ENCODE data around the gene FAHD1.

The FAHD1 gene

GRCh38 chr16:1788708-1789100, 38.3 kb upstream of the FAHD1 start:
- Histone ChIP-seq H3K9ac (ENCODE audit: low read length) (no peak overlapping the region), H3K36me3 (ENCODE audit: low read length) (no peaks in the 10 kb centered on the region), H3K4me3 (ENCODE audit: insufficient read depth, low read length, poor library complexity, severe bottlenecking) (no peak overlapping the region), H2AFZ (ENCODE audit: low read depth, low read length, severe bottlenecking) (no peak overlapping the region), H3K27me3 (ENCODE audit: low read length) (no peaks in the 10 kb centered on the region), H3K4me2 (ENCODE audit: low read depth, low read length, poor library complexity, severe bottlenecking) (no peak overlapping the region), H3K9me3 (ENCODE audit: insufficient read depth, low read length) (no peaks in the 10 kb centered on the region), H3K9me2 (replicated peaks; ENCODE audit: insufficient read depth, low read length) (no peaks in the 10 kb centered on the region), H3K79me2 (ENCODE audit: insufficient read depth, low read length) (peaks cover 25% of the 10 kb centered on the region), H3F3A (ENCODE audit: insufficient read depth) (no peaks in the 10 kb centered on the region), H4K20me1 (ENCODE audit: low read depth, low read length) (no peaks in the 10 kb centered on the region), H3K27ac (ENCODE audit: low read depth, low read length) (no peak overlapping the region)
- no peak for TF ChIP-seq EZH2phosphoT487 (conservative IDR thresholded peaks at IDR 0.05; ENCODE audit: low read length)
- TF ChIP-seq CTCF (IDR thresholded peaks at IDR 0.05; ENCODE audit: insufficient read depth, low read length, poor library complexity, severe bottlenecking): no peak

GRCh38 chr16:1789643-1790045, 37.4 kb upstream of the FAHD1 start:
- Histone ChIP-seq H3K4me3 (ENCODE audit: insufficient read depth, low read length, poor library complexity, severe bottlenecking) (no peak overlapping the region), H3K79me2 (ENCODE audit: insufficient read depth, low read length) (peaks cover 16% of the 10 kb centered on the region), H4K20me1 (ENCODE audit: low read depth, low read length) (no peaks in the 10 kb centered on the region), H3K27ac (ENCODE audit: low read depth, low read length) (no peak overlapping the region), H3F3A (ENCODE audit: insufficient read depth) (no peaks in the 10 kb centered on the region), H3K9me3 (ENCODE audit: insufficient read depth, low read length) (no peaks in the 10 kb centered on the region), H3K36me3 (ENCODE audit: low read length) (no peaks in the 10 kb centered on the region), H2AFZ (ENCODE audit: low read depth, low read length, severe bottlenecking) (no peak overlapping the region), H3K4me2 (ENCODE audit: low read depth, low read length, poor library complexity, severe bottlenecking) (no peak overlapping the region), H3K27me3 (ENCODE audit: low read length) (no peaks in the 10 kb centered on the region), H3K9me2 (replicated peaks; ENCODE audit: insufficient read depth, low read length) (no peaks in the 10 kb centered on the region), H3K9ac (ENCODE audit: low read length) (no peak overlapping the region)
- TF ChIP-seq CTCF (IDR thresholded peaks at IDR 0.05; ENCODE audit: insufficient read depth, low read length, poor library complexity, severe bottlenecking) (no peak), EZH2phosphoT487 (conservative IDR thresholded peaks at IDR 0.05; ENCODE audit: low read length) (no peak)

GRCh38 chr16:1790261-1790610, 36.8 kb upstream of the FAHD1 start:
- H3K27ac ChIP-seq (ENCODE audit: low read depth, low read length): no peak overlapping the region
- no peak overlapping the region for H2AFZ ChIP-seq (ENCODE audit: low read depth, low read length, severe bottlenecking)
- no peaks in the 10 kb centered on the region for H3K9me3 ChIP-seq (ENCODE audit: insufficient read depth, low read length)
- no peaks in the 10 kb centered on the region for H3F3A ChIP-seq (ENCODE audit: insufficient read depth)
- no peaks in the 10 kb centered on the region for H3K27me3 ChIP-seq (ENCODE audit: low read length)
- H4K20me1 ChIP-seq (ENCODE audit: low read depth, low read length): no peaks in the 10 kb centered on the region
- no peak overlapping the region for H3K4me2 ChIP-seq (ENCODE audit: low read depth, low read length, poor library complexity, severe bottlenecking)
- peaks cover 12% of the 10 kb centered on the region for H3K79me2 ChIP-seq (ENCODE audit: insufficient read depth, low read length)
- no peak overlapping the region for H3K9ac ChIP-seq (ENCODE audit: low read length)
- H3K4me3 ChIP-seq (ENCODE audit: insufficient read depth, low read length, poor library complexity, severe bottlenecking): no peak overlapping the region
- H3K9me2 ChIP-seq (replicated peaks; ENCODE audit: insufficient read depth, low read length): no peaks in the 10 kb centered on the region
- TF ChIP-seq EZH2phosphoT487 (conservative IDR thresholded peaks at IDR 0.05; ENCODE audit: low read length) (no peak), CTCF (IDR thresholded peaks at IDR 0.05; ENCODE audit: insufficient read depth, low read length, poor library complexity, severe bottlenecking) (no peak)
- no peaks in the 10 kb centered on the region for H3K36me3 ChIP-seq (ENCODE audit: low read length)
